Suprapubic skin (tissue), 4 donors: ENCODE measurements around the gene KSR1. TPM values are rescaled to one million over a fixed set of nuclear protein-coding genes. Genes with fewer than 3 reads are reported as not detected.

Source experiments
- DNase-seq, 2 donors: peaks; one replicate each; pipeline ENCODE4 v3.0.0-alpha.2; 2019; ENCODE audit warnings: low spot score in 2 of 2
- H3K27ac ChIP-seq: fragments of 200-600 bp; sonication (generic); one replicate; pipeline ENCODE4 v1.5.1; 2019
- H3K27me3 ChIP-seq: fragments of 200-600 bp; sonication (generic); one replicate; pipeline ENCODE4 v1.5.1; 2019
- H3K36me3 ChIP-seq: fragments of 200-600 bp; sonication (generic); one replicate; pipeline ENCODE4 v1.5.1; 2019
- H3K4me1 ChIP-seq: fragments of 200-600 bp; sonication (generic); one replicate; pipeline ENCODE4 v1.5.1; 2019
- H3K4me3 ChIP-seq: fragments of 200-600 bp; sonication (generic); one replicate; pipeline ENCODE4 v1.5.1; 2019; ENCODE audit warnings: mild to moderate bottlenecking
- H3K9me3 ChIP-seq: fragments of 200-600 bp; sonication (generic); one replicate; pipeline ENCODE4 v1.5.1; 2019
- CTCF ChIP-seq, 2 donors: fragments of 200-600 bp in 1 of 2; fragments of 450-650 bp in 1 of 2; sonication (generic) in 1 of 2; IDR thresholded peaks; one replicate each; pipeline ENCODE4 v1.5.1; 2016 to 2019; ENCODE audit warnings: antibody characterized with exemption in 2 of 2, mild to moderate bottlenecking in 1 of 2, moderate library complexity in 1 of 2
- EP300 ChIP-seq: sonication (generic); formaldehyde crosslinking; IDR thresholded peaks from one replicate; pipeline ENCODE4 v1.6.1; 2017; ENCODE audit warnings: antibody characterized with exemption
- POLR2A ChIP-seq, 2 donors: fragments of 450-650 bp; IDR thresholded peaks; one replicate each; pipeline ENCODE4 v1.6.1; 2017; ENCODE audit warnings: antibody characterized with exemption in 2 of 2, mild to moderate bottlenecking in 2 of 2, moderate library complexity in 2 of 2
- POLR2AphosphoS5 ChIP-seq, 3 donors: sonication (generic); formaldehyde crosslinking; IDR thresholded peaks; one replicate each; pipeline ENCODE4 v1.6.1; 2017; ENCODE audit warnings: antibody characterized with exemption in 3 of 3
- WGBS: methylation state at CpG from one replicate; pipeline ENCODE4 v1.1.5; 2018; 5-methylcytosine and 5-hydroxymethylcytosine counted together
- total RNA-seq, 4 donors: library from RNA; depleted of rRNA; stranded (reverse); fragments of >200 nt; gene quantifications; one replicate each; pipeline ENCODE4 v1.1.0, GENCODE V29; 2016

The KSR1 gene
- total RNA-seq, 4 donors from 2014 or later = 38.1 to 54.0 (median 49.5) TPM

GRCh38 chr17:27620721-27621120 is 164.5 kb downstream of the KSR1 start:
- no peak for TF ChIP-seq POLR2A (IDR thresholded peaks at IDR 0.05)
- TF ChIP-seq CTCF (IDR thresholded peaks at IDR 0.05) = no peak
- TF ChIP-seq EP300 = no peak
- TF ChIP-seq POLR2AphosphoS5 (IDR thresholded peaks at IDR 0.05) = no peak
- no peaks in the 10 kb centered on the region for H3K27me3 ChIP-seq
- no peak for DNase-seq
- 88% methylated on average over 9 of the region's 9 CpGs for WGBS
- no peak overlapping the region for H3K27ac ChIP-seq
- peaks cover 93% of the 10 kb centered on the region for H3K36me3 ChIP-seq
- H3K4me3 ChIP-seq = no peak overlapping the region
- H3K9me3 ChIP-seq = no peaks in the 10 kb centered on the region
- H3K4me1 ChIP-seq = peaks cover 11% of the 10 kb centered on the region

DNA sequence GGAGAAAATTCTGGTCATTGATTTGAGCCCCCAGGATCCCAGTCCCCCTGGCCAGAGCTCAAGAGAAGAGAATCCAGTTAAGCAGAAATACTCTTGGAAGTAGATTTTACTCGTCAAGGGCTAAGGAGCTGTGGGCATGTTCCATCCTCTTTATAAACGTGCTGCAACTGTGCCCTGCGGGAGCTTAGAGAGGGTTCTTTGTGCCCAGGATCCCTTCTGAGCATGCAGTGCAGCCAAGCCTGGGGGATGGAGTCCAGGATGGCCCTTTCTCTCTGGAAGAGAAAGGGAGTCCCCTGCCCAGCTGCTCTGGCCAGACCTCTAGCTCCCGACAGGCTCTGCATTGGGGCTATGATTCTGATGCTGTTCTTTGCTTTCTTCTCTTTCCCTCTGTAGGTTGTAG is 165.3 kb downstream of the KSR1 start:
- Histone ChIP-seq H3K27me3 (no peaks in the 10 kb centered on the region), H3K4me3 (no peak overlapping the region), H3K9me3 (no peaks in the 10 kb centered on the region), H3K4me1 (peaks cover 11% of the 10 kb centered on the region), H3K36me3 (peaks cover 94% of the 10 kb centered on the region), H3K27ac (no peak overlapping the region)
- DNase-seq = no peak
- WGBS = 89% methylated on average over 4 of the region's 4 CpGs
- no peak for TF ChIP-seq CTCF (IDR thresholded peaks at IDR 0.05)
- no peak for TF ChIP-seq POLR2AphosphoS5 (IDR thresholded peaks at IDR 0.05)
- TF ChIP-seq POLR2A (IDR thresholded peaks at IDR 0.05) = no peak
- no peak for TF ChIP-seq EP300

DNA sequence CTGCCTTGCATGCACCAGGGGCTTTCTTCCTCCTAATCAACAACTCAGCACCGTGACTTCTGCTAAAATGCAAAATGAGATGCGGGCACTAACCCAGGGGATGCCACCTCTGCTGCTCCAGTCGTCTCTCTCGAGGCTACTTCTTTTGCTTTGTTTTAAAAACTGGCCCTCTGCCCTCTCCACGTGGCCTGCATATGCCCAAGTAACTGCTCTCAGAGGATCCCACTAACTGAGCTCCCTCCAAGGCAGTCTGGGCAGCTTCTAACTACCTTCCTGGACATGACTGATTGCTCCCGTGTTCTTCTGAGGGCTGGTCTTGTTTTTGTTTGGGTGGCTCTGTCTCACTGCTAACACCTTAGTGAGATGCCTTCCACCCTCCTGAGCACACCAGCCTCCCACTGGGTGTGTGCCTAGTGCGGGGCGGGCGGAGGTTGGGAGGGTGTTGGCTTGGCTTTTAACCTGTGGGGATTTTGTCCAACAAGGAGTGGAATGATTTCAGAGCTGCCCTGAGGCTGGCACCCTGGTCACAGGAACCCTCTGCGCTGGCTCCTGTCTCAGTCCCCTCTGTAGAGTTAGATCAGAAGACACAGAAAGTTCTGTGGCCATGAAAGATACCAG is 165.8 kb downstream of the KSR1 start:
- Histone ChIP-seq H3K4me3 (no peak overlapping the region), H3K27ac (no peak overlapping the region), H3K9me3 (no peaks in the 10 kb centered on the region), H3K4me1 (peaks cover 11% of the 10 kb centered on the region), H3K27me3 (no peaks in the 10 kb centered on the region), H3K36me3 (peaks cover 93% of the 10 kb centered on the region)
- 55% methylated on average over 9 of the region's 10 CpGs for WGBS
- TF ChIP-seq EP300 = no peak
- no peak for TF ChIP-seq POLR2AphosphoS5 (IDR thresholded peaks at IDR 0.05)
- no peak for TF ChIP-seq POLR2A (IDR thresholded peaks at IDR 0.05)
- TF ChIP-seq CTCF (IDR thresholded peaks at IDR 0.05) = no peak
- no peak for DNase-seq

GRCh38 chr17:27622986-27623385 is 166.7 kb downstream of the KSR1 start:
- 77% methylated on average over 4 of the region's 4 CpGs for WGBS
- H3K4me3 ChIP-seq = no peak overlapping the region
- H3K4me1 ChIP-seq = peaks cover 11% of the 10 kb centered on the region
- no peak for DNase-seq
- no peaks in the 10 kb centered on the region for H3K27me3 ChIP-seq
- peaks cover 90% of the 10 kb centered on the region for H3K36me3 ChIP-seq
- no peak overlapping the region for H3K27ac ChIP-seq
- no peaks in the 10 kb centered on the region for H3K9me3 ChIP-seq
- TF ChIP-seq EP300 = no peak
- TF ChIP-seq POLR2A (IDR thresholded peaks at IDR 0.05) = no peak
- no peak for TF ChIP-seq CTCF (IDR thresholded peaks at IDR 0.05)
- TF ChIP-seq POLR2AphosphoS5 (IDR thresholded peaks at IDR 0.05) = no peak

- Histone ChIP-seq H3K4me3 (no peak overlapping the region), H3K27ac (no peak overlapping the region), H3K36me3 (peaks cover 84% of the 10 kb centered on the region), H3K4me1 (peaks cover 11% of the 10 kb centered on the region), H3K9me3 (no peaks in the 10 kb centered on the region), H3K27me3 (no peaks in the 10 kb centered on the region)
- no peak for TF ChIP-seq POLR2AphosphoS5 (IDR thresholded peaks at IDR 0.05)
- TF ChIP-seq POLR2A (IDR thresholded peaks at IDR 0.05) = no peak
- WGBS = 80% methylated on average over 6 of the region's 6 CpGs
- DNase-seq = no peak
These were observed 167.4 kb downstream of the KSR1 start for GRCh38 chr17:27623614-27624013.

DNA sequence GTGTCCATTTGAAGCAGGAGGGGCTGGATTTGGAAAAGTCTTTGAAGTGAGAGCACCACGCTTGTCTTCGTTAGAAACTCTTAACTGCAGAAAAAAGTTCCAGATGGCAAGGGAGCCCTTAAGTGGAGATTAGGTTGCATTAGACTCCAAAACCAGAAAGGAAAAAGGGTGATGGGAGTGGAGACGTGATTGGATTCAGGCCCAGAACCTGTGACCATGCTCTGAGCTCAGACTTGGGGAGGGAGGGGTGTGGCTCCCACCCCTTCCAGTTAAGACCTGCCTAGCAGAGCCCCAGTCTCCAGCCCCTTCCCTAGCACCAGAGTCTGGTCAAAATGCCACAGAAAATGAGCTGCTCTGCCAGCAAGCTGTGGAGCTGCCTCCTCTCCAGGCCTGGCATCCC is 168.3 kb downstream of the KSR1 start:
- no peak for TF ChIP-seq POLR2A (IDR thresholded peaks at IDR 0.05)
- no peak for TF ChIP-seq EP300
- no peak for TF ChIP-seq CTCF (IDR thresholded peaks at IDR 0.05)
- no peak for TF ChIP-seq POLR2AphosphoS5 (IDR thresholded peaks at IDR 0.05)
- H3K36me3 ChIP-seq = peaks cover 81% of the 10 kb centered on the region
- H3K4me3 ChIP-seq = no peak overlapping the region
- H3K27me3 ChIP-seq = no peaks in the 10 kb centered on the region
- H3K9me3 ChIP-seq = no peaks in the 10 kb centered on the region
- H3K27ac ChIP-seq = no peak overlapping the region
- H3K4me1 ChIP-seq = peaks cover 11% of the 10 kb centered on the region
- 85% methylated on average over 3 of the region's 3 CpGs for WGBS
- DNase-seq = no peak
